K562 (cell line): ENCODE measurements around the gene C2CD2L. TPM values are rescaled to one million over a fixed set of nuclear protein-coding genes. Genes with fewer than 3 reads are reported as not detected.

ENCODE experiments used
- ATAC-seq: fragments of 200-7000 bp; cut with Tn5 transposase; 3 replicates; pipeline ENCODE4 v1.9.1; 2020; ENCODE audit warnings: moderate library complexity
- BruUV-seq: library from RNA; stranded (reverse); fragments of 400-500 nt; replicated peaks from 2 replicates; lab custom pipeline; 2021; lab: Mats Ljungman, UMichigan
- CTCF ChIA-PET: fragments of 300-600 bp; formaldehyde crosslinking; extraction: SDS; loops from one replicate; lab custom pipeline; 2021; ENCODE audit warnings: low intra/inter-chr PET ratio; lab: Yijun Ruan, JAX
- POLR2A ChIA-PET: fragments of 300-600, 350-650 bp; sonication (Branson Sonifier 250); formaldehyde crosslinking; extraction: SDS; loops from one replicate; lab custom pipeline; 2021; ENCODE audit warnings: antibody characterized with exemption, inconsistent platforms; lab: Yijun Ruan, JAX
- DNase-seq, 4 experiments: peaks; one replicate each; pipeline versions ENCODE4 v3.0.0 to v3.0.0-alpha.2; 2011 to 2018; ENCODE audit warnings: low spot score in 3 of 4, mixed read lengths in 3 of 4; ENCODE audit errors: extremely low read depth in 1 of 4
- FAIRE-seq: peaks from 2 replicates; lab custom pipeline; 2011; peaks lifted over from hg19 to GRCh38; lab: Jason Lieb, UNC
- H2AFZ ChIP-seq: 2 replicates; pipeline ENCODE4 v1.6.0; 2011; ENCODE audit warnings: low read depth, low read length, control low read depth, inconsistent platforms
- H3K27ac ChIP-seq: fragments of 200-600 bp; 3 replicates; pipeline ENCODE4 v1.8.0; 2011; ENCODE audit warnings: low read depth, mild to moderate bottlenecking, control low read depth, inconsistent platforms, low read length, moderate library complexity, mixed read lengths; ENCODE audit errors: extremely low read depth
- H3K27me3 ChIP-seq, 2 experiments: fragments of 300-600 bp in 1 of 2; 2 replicates in 1 of 2; 3 replicates in 1 of 2; pipeline versions ENCODE4 v1.6.0 to v1.8.0; 2011; ENCODE audit warnings: inconsistent platforms in 2 of 2, low read length in 2 of 2, mild to moderate bottlenecking in 1 of 2, mixed read lengths in 1 of 2, moderate library complexity in 1 of 2; ENCODE audit not compliant: control insufficient read depth in 2 of 2, insufficient read depth in 2 of 2
- H3K36me3 ChIP-seq: fragments of 300-600 bp; 3 replicates; pipeline ENCODE4 v1.8.0; 2011; ENCODE audit warnings: mild to moderate bottlenecking, low read length, inconsistent platforms; ENCODE audit not compliant: control insufficient read depth, insufficient read depth
- H3K4me1 ChIP-seq, 2 experiments: fragments of 200-600 bp in 1 of 2; replicated peaks in 1 of 2; 2 replicates in 1 of 2; 3 replicates in 1 of 2; pipeline versions ENCODE4 v1.5.1 to v1.8.0; 2011; ENCODE audit warnings: inconsistent platforms in 2 of 2, low read length in 2 of 2, mild to moderate bottlenecking in 1 of 2, mixed read lengths in 1 of 2, moderate library complexity in 1 of 2; ENCODE audit not compliant: control insufficient read depth in 2 of 2, insufficient read depth in 2 of 2
- H3K4me2 ChIP-seq: 2 replicates; pipeline ENCODE4 v1.6.1; 2011; ENCODE audit warnings: low read length, control low read depth, inconsistent platforms, mixed read lengths; ENCODE audit not compliant: insufficient read depth
- H3K4me3 ChIP-seq: fragments of 200-600 bp; sonication (generic), shearing (Covaris generic); 2 replicates; pipeline ENCODE4 v1.5.1; 2016; ENCODE audit warnings: control low read depth, inconsistent platforms
- H3K79me2 ChIP-seq: fragments of 200-600 bp; 3 replicates; pipeline ENCODE4 v1.8.0; 2011; ENCODE audit warnings: low read length, inconsistent platforms; ENCODE audit not compliant: control insufficient read depth, insufficient read depth
- H3K9ac ChIP-seq, 2 experiments: 2 replicates each; pipeline versions ENCODE4 v1.6.0 to v1.6.1; 2011; ENCODE audit warnings: low read depth in 2 of 2, low read length in 2 of 2, control low read depth in 1 of 2, inconsistent platforms in 1 of 2, mild to moderate bottlenecking in 1 of 2, mixed read lengths in 1 of 2; ENCODE audit not compliant: insufficient read depth in 1 of 2
- H3K9me1 ChIP-seq: one replicate; pipeline ENCODE4 v1.6.0; 2011; ENCODE audit warnings: inconsistent platforms, mild to moderate bottlenecking, low read length, moderate library complexity; ENCODE audit not compliant: control insufficient read depth, insufficient read depth
- H3K9me3 ChIP-seq: replicated peaks from 2 replicates; pipeline ENCODE4 v1.5.1; 2011; ENCODE audit warnings: low read depth, low read length, inconsistent platforms; ENCODE audit not compliant: control insufficient read depth, insufficient read depth
- H4K20me1 ChIP-seq: replicated peaks from 2 replicates; pipeline ENCODE4 v1.6.1; 2011; ENCODE audit warnings: low read length, inconsistent platforms, mixed read lengths; ENCODE audit not compliant: control insufficient read depth, insufficient read depth
- ATF1 ChIP-seq, 2 experiments: fragments of 450-650 bp in 1 of 2; IDR thresholded peaks; 2 replicates each; pipeline ENCODE4 v1.6.1; 2016; ENCODE audit warnings: missing compliant biosample characterization in 1 of 2, missing genetic modification characterization in 1 of 2
- EGR1 ChIP-seq: fragments of 450-650 bp; conservative IDR thresholded peaks from 2 replicates; pipeline ENCODE4 v1.6.1; 2017; ENCODE audit warnings: mild to moderate bottlenecking
- ELF1 ChIP-seq: fragments of 200-800 bp; sonication (Bioruptor generic); IDR thresholded peaks from 2 replicates; pipeline ENCODE4 v1.6.1; 2016; ENCODE audit warnings: missing genetic modification characterization, missing compliant biosample characterization
- MCM3 ChIP-seq: fragments of 450-650 bp; IDR thresholded peaks from 2 replicates; pipeline ENCODE4 v1.6.1; 2016
- NR2F6 ChIP-seq: fragments of 450-650 bp; formaldehyde crosslinking; IDR thresholded peaks from 2 replicates; pipeline ENCODE4 v1.4.0; 2020; ENCODE audit warnings: mild to moderate bottlenecking
- RNF219 ChIP-seq: fragments of 250-450 bp; sonication (Bioruptor Pico); IDR thresholded peaks from 2 replicates; pipeline ENCODE4 v1.5.0; 2022; ENCODE audit warnings: mild to moderate bottlenecking
- TRIM24 ChIP-seq, 2 experiments: fragments of 450-650 bp; IDR thresholded peaks; 2 replicates each; pipeline ENCODE4 v1.6.1; 2016
- ZFP36 ChIP-seq: fragments of 150-350 bp; IDR thresholded peaks from 2 replicates; pipeline ENCODE4 v1.6.1; 2018; ENCODE audit warnings: low read length, low read depth; ENCODE audit not compliant: partially characterized antibody
- ZKSCAN8 ChIP-seq: fragments of 200-800 bp; sonication (Bioruptor generic); IDR thresholded peaks from 2 replicates; pipeline ENCODE4 v1.6.1; 2016; ENCODE audit warnings: missing genetic modification characterization, missing compliant biosample characterization
- ZNF124 ChIP-seq: sonication (generic); formaldehyde crosslinking; IDR thresholded peaks from 2 replicates; pipeline ENCODE4 v1.8.1; 2022; ENCODE audit warnings: missing genetic modification reagents
- ZNF217 ChIP-seq: sonication (generic); formaldehyde crosslinking; IDR thresholded peaks from 2 replicates; pipeline ENCODE4 v1.8.0; 2022; ENCODE audit warnings: mild to moderate bottlenecking, missing genetic modification reagents
- ZNF551 ChIP-seq: fragments of 250-450 bp; sonication (Bioruptor Pico); IDR thresholded peaks from 2 replicates; pipeline ENCODE4 v1.5.0; 2021; ENCODE audit warnings: mild to moderate bottlenecking, moderate library complexity
- WGBS: fragments of 100-300 bp; shearing (Covaris generic); methylation state at CpG from one replicate; pipeline ENCODE4 v1.1.6; 2016; ENCODE audit warnings: low coverage, mixed read lengths; ENCODE audit not compliant: insufficient coverage; ENCODE audit errors: missing lambda C conversion rate; 5-methylcytosine and 5-hydroxymethylcytosine counted together
- in situ Hi-C: fragments of 300-500 bp; cut with MboI; formaldehyde crosslinking; loops from 4 replicates; pipeline ENCODE4 v1.15.0; 2018; ENCODE audit warnings: inconsistent platforms, mixed read lengths
- intact Hi-C: fragments of 100-400 bp; cut with micrococcal nuclease; formaldehyde crosslinking; loops from 2 replicates; pipeline ENCODE4 v1.14.2; 2022
- polyA plus RNA-seq, 8 experiments: library from polyadenylated mRNA; depleted of rRNA in 4 of 8; stranded (reverse) in 5 of 8; unstranded in 3 of 8; fragments of >200 nt; fragmentation: Nextera tagmentation in 2 of 8; fragmentation: Illumina TruSeq in 1 of 8; extraction: Ambion mirVana in 2 of 8; extraction: Trizol in 1 of 8; gene quantifications; 2 replicates each; pipeline versions ENCODE4 v1.2.1 to v1.2.3, GENCODE V29; 2011 to 2014; ENCODE audit warnings: inconsistent platforms in 1 of 8, missing spikeins in 1 of 8
- total RNA-seq, 7 experiments: library from RNA; depleted of rRNA in 6 of 7; stranded (reverse); fragments of >200 nt in 6 of 7; fragmentation: Illumina TruSeq in 2 of 7; extraction: Trizol in 2 of 7; gene quantifications; 2 replicates each; pipeline versions ENCODE4 v1.2.1 to v1.2.3, GENCODE V29; 2011 to 2021; ENCODE audit warnings: low replicate concordance in 1 of 7
- TF ChIP-seq, protein P1 (sequence below): sonication (generic); formaldehyde crosslinking; IDR thresholded peaks from 2 replicates; pipeline ENCODE4 v1.8.0; 2023; ENCODE audit warnings: missing genetic modification reagents, mild to moderate bottlenecking, borderline replicate concordance

Gene C2CD2L
- total and polyA plus RNA-seq, 9 of the 15 experiments (the other 6 are each of a cell fraction or from before 2014, with no cell fraction given) = 0.66 to 41.2 (median 14.8) TPM

DNA sequence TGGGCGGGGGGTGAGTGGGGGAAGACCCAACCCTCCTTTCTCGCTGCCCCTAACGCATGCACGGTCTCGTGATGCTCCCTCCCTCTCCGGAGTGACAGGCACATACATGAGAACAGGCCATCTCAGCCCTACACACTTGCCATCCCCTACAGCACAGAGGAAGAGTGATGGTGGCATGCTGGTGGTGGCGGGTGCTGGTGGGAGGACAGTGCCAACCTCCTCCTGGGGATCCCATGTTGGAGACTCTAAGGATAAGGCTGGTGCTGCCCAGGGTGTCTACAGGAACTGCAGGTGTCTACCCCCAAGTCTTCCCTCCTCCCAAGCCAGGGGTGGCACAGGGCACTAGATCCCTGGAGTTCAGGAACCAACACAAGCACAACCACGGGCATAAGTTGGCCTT is 54.7 kb downstream of the C2CD2L start:
- WGBS = 1% methylated on average over 8 of the region's 8 CpGs
- H2AFZ ChIP-seq = no peak overlapping the region
- no peak overlapping the region for H3K9ac ChIP-seq
- H3K4me3 ChIP-seq = no peak overlapping the region
- H3K4me2 ChIP-seq = no peak overlapping the region
- H3K4me1 ChIP-seq = peaks cover 1 to 7% of the 10 kb centered on the region in 2 experiments; a peak in 2 of 5 replicates
- no peaks in the 10 kb centered on the region for H3K9me3 ChIP-seq
- ChIA-PET POLR2A (no interaction called here), CTCF (no interaction called here)
- BruUV-seq = no TSS peak
- no peaks in the 10 kb centered on the region for H3K79me2 ChIP-seq
- no peak overlapping the region for H3K27ac ChIP-seq
- ATAC-seq (no peak), FAIRE-seq (no peak), DNase-seq (no peak)
- peaks cover 4 to 49% of the 10 kb centered on the region in 2 experiments; a peak in 4 of 5 replicates for H3K27me3 ChIP-seq
- H4K20me1 ChIP-seq = no peaks in the 10 kb centered on the region
- no peaks in the 10 kb centered on the region for H3K9me1 ChIP-seq
- in situ Hi-C loops (no loop called here), intact Hi-C loops (no loop called here)
- H3K36me3 ChIP-seq = no peaks in the 10 kb centered on the region
- TF ChIP-seq TRIM24 (IDR thresholded peaks at IDR 0.05) (no peak), ELF1 (tag) (no peak), ZNF124 (CRISPR knock-in tag) (no peak), ZKSCAN8 (no peak), RNF219 (no peak), ZFP36 (no peak), ZNF551 (CRISPR knock-in tag) (no peak), EGR1 (no peak), ATF1 (CRISPR knock-in tag; IDR thresholded peaks at IDR 0.05) (no peak), ATF1 (tag; IDR thresholded peaks at IDR 0.05) (no peak), MCM3 (no peak), ZNF217 (CRISPR knock-in tag) (no peak), NR2F6 (CRISPR knock-in tag) (no peak)
- TF ChIP-seq, protein P1, sequence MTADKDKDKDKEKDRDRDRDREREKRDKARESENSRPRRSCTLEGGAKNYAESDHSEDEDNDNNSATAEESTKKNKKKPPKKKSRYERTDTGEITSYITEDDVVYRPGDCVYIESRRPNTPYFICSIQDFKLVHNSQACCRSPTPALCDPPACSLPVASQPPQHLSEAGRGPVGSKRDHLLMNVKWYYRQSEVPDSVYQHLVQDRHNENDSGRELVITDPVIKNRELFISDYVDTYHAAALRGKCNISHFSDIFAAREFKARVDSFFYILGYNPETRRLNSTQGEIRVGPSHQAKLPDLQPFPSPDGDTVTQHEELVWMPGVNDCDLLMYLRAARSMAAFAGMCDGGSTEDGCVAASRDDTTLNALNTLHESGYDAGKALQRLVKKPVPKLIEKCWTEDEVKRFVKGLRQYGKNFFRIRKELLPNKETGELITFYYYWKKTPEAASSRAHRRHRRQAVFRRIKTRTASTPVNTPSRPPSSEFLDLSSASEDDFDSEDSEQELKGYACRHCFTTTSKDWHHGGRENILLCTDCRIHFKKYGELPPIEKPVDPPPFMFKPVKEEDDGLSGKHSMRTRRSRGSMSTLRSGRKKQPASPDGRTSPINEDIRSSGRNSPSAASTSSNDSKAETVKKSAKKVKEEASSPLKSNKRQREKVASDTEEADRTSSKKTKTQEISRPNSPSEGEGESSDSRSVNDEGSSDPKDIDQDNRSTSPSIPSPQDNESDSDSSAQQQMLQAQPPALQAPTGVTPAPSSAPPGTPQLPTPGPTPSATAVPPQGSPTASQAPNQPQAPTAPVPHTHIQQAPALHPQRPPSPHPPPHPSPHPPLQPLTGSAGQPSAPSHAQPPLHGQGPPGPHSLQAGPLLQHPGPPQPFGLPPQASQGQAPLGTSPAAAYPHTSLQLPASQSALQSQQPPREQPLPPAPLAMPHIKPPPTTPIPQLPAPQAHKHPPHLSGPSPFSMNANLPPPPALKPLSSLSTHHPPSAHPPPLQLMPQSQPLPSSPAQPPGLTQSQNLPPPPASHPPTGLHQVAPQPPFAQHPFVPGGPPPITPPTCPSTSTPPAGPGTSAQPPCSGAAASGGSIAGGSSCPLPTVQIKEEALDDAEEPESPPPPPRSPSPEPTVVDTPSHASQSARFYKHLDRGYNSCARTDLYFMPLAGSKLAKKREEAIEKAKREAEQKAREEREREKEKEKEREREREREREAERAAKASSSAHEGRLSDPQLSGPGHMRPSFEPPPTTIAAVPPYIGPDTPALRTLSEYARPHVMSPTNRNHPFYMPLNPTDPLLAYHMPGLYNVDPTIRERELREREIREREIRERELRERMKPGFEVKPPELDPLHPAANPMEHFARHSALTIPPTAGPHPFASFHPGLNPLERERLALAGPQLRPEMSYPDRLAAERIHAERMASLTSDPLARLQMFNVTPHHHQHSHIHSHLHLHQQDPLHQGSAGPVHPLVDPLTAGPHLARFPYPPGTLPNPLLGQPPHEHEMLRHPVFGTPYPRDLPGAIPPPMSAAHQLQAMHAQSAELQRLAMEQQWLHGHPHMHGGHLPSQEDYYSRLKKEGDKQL = no peak
